NCI-H2227 treated with DMSO at 0.1 percent for 48 hours (cell line): ENCODE data around the gene FAM210A.
"Not testable (repeated sequence)": the region's sequence is repeated elsewhere in the genome, so short reads cannot be mapped to it uniquely, and the experiment has no call there.

Source experiments
- DNase-seq: peaks from one replicate; lab custom pipeline; 2025; lab: John Stamatoyannopoulos, UW

The FAM210A gene

DNA sequence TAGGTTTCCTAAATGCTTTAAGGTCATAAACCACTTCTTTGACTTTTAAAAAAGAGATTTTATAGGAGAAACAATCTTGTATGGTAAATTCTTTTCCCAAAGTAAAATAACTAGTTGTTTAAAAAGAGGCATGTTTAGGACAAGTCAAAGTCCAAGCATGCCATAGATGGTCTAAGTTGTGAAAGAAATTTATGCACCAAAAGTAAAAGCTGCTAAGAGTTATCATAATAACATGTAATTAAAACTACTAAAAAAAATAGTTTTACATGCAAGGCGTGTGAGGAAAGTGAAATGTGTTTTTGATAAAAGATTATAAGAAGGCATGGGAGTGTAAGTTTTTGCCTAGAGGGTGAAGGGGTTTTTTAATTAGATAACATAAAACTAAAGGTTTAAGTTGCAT lies 22.5 kb downstream of the FAM210A start:
- no peak for DNase-seq

DNA sequence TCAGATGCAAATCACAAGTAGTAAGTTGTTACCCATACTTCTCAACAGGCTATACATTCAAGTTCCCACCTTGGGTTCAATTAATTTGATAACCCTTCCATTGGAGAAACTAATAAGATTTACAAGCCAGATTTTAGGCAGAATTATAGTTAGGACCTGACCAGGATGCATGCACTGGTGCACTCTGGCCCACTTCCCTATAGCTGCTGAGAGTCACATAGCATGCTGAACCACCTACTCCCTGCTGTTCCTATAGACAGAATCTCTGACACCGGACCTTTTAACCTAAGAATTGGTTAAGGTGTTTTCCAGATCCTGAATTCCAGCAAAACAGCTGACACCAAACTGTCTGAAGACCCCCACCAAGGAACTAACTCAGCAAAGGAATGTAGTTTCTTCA lies 26.2 kb downstream of the FAM210A start:
- no peak for DNase-seq

DNA sequence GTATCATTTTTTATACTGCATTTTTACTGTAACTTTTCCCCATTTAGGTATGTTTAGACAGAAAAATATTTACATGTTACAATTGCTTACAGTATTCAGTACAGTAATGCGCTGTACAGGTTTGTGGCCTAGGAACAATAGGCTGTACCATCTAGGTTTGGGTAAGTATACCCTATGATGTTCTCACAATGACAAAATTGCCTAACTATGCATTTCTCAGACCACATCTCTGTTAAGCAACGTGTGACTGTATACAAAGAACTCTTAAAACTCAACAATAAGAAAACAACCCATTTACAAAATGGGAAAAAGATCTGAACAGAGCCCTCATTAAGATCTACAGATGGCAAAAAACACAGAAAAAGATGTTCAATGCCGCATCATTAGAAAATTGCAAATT lies 29.4 kb downstream of the FAM210A start:
- DNase-seq, result no peak

DNA sequence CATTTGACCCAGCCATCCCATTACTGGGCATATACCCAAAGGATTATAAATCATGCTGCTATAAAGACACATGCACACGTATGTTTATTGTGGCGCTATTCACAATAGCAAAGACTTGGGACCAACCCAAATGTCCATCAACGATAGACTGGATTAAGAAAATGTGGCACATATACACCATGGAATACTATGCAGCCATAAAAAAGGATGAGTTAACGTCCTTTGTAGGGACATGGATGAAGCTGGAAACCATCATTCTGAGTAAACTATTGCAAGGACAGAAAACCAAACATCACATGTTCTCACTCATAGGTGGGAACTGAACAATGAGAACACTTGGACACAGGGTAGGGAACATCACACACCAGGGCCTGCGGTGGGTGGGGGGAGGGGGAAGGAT lies 31.0 kb downstream of the FAM210A start:
- DNase-seq, result not testable (repeated sequence)

DNA sequence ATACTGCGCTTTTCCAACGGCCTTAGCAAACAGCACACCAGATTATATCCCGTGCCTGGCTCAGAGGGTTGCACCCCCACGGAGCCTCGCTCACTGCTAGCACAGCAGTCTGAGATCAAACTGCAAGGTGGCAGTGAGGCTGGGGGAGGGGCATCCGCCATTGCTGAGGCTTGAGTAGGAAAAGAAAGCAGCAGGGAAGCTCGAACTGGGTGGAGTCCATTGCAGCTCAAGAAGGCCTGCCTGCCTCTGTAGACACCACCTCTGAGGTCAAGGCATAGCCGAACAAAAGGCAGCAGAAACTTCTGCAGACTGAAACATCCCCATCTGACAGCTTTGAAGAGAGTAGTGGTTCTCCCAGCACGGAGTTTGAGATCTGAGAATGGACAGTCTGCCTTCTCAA lies 36.3 kb downstream of the FAM210A start:
- DNase-seq, result not testable (repeated sequence)

DNA sequence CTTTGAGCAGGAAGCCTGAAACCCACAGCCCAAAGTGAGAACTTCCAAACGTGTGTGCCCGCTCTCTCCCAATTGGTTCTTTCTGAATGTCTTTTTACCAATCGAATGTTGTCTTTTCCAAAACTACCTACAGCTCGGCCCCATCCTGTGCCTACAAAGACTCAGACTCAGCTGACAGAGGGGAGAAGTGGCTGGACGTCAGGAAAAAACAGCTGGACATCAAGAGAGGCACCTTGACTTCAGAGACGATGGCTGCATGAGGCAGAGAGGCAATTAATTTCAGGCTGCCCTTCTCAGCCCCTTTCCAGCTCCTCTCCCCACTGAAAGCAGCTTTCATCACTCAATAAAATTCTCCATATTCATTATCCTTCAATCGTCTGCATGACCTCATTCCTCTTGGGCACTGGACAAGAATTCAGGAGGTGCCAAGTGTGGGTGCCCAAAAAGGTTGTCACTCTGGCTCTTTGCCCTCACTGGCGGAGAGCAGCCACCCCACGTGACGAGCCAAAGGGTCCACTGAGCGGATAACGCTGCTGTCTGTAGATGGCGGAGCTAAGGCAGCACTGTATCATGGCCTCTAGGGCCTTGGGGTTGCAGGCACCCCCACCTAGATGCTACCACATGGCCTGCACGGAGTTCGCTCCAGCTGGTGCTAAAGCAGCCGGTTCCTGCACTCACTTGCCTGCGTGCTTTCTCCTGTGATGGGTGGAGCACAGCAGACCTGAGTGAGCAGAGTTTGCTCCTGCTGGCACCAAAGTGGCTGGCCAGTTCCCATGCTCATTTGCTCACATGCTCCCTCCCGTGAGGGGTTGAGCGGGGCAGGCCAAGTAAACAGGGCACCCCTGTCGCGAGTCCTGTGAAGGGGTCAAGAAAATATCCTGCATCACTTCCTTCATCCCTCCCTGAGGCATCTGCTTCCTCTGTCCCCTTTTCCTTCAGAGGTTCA lies 37.9 kb downstream of the FAM210A start:
- no peak for DNase-seq

DNA sequence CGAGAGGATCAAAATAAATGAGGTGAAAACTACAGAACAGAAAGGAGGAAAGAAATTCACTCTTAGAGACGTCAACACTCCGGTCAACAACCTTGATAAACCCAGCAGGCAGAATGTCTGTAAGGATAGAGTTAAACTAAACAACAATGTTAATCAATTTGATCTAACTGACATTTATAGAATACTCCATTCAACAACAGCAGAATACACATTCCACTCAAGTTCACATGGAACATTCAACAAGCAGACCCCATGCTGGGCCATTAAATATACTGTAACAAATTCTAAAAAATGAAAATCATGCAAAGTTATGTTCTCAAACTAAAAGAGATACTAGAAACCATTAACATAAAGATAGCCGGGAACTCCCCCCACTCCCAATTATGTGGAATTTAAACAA lies 41.8 kb downstream of the FAM210A start:
- no peak for DNase-seq

DNA sequence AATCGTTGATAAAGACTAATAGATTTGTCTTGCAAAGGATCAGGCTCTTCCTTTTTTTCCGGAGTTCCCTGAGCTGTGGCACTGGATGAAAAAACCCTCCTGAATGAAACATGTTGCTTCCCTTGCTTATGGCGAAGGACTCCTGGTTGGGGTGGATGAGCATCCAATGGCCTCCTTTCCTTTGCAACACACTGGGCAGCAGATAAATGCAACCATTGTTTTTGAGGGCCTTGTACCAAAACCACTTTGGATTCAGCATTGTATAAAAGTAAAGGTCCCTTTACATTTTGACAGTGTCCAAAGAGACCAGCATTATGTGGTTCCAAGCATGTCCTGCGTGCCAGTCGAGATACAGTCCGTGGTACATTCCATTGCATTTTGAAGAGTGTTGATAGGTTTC lies 44.7 kb downstream of the FAM210A start:
- no peak for DNase-seq

DNA sequence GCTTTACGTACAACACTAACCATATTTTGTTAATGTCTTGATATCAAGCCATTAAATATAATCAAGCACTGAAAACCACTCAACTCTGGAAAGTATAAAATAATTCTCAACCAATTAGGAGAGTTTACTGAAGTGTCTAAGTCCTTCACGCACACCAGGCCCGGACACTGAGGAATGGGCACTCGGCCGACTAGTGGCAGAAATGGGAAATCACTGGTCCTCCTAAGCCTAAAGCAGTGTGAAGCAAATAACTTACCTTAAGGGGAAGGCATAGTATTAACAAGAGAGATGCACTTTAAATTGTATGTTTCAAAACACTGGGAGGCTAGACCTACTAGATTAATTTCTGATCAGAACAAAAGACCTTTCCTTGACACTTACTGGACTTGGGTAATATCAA lies 45.7 kb downstream of the FAM210A start:
- no peak for DNase-seq

DNA sequence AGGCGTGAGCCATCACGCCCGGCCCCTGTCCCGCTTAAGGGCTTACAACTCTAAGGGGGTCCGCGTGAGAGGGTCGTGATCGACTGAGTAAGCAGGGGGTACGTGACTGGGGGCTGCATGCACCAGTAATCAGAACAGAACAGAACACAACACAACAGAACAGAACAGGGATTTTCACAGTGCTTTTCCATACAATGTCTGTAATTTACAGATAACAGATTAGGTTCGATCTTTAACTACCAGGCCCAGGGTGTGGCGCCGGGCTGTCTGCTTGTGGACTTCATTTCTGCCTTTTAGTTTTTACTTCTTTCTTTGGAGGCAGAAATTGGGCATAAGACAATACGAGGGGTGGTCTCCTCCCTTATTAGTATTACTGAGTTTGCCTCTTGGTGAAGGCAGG lies 49.0 kb downstream of the FAM210A start:
- not testable (repeated sequence) for DNase-seq

DNA sequence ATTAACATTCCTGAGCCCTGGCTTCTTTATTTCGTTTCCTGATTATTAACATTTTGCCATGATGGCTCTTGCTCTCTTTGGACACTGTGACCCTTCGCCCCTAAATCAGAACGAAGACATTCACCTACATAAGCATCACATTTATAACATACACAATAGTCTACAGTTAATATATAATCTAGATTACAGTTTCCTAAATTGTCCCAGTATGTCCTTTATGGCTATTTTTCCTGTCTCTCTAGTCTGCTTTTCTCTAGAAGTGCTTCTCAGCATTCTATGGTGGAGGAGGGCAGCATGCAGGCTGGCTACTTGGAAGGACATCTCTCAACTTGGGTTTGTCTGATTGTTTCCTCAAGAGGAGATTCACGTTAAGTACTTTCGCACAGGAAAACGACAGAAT lies 49.9 kb downstream of the FAM210A start:
- DNase-seq, result no peak

DNA sequence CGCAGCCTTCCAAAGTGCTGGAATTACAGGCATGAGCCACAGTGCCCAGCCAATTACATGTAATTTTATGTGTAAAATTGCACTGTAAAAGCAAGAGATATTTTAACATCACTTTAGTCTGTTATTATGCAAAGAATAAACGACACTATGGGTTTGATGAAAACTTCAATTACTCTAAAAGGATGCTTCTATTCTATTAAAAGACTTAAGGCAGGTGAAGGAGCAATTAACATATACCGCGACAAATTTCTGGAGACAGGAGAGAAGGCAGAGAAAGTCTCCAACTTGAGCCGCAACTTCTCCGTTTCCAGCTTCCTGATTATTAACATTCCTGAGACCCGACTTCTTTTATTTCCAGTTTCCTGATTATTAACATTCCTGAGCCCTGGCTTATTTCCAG lies 53.7 kb downstream of the FAM210A start:
- DNase-seq, result no peak

DNA sequence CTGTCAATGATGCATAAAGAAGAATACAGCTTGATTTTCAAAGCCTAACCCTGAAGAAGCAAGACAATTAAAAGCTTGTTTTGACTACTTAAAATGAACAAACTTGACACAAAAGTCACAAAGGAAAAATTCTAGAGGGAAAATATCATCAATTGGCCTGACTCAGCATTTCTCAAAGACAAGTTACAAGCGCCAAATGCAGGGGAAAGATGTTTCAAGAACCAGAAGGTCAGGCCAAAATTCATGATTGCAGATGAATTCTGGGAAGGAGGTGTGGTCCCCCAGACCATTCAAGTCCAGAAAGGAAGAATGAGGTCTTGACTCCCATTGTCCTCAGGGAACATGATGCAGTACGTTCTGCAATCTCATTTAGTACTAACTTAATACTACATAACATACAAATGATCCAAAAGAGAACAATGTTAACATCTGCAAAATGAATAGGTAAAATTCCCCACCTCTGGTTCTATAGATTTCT lies 64.5 kb downstream of the FAM210A start:
- no peak for DNase-seq

DNA sequence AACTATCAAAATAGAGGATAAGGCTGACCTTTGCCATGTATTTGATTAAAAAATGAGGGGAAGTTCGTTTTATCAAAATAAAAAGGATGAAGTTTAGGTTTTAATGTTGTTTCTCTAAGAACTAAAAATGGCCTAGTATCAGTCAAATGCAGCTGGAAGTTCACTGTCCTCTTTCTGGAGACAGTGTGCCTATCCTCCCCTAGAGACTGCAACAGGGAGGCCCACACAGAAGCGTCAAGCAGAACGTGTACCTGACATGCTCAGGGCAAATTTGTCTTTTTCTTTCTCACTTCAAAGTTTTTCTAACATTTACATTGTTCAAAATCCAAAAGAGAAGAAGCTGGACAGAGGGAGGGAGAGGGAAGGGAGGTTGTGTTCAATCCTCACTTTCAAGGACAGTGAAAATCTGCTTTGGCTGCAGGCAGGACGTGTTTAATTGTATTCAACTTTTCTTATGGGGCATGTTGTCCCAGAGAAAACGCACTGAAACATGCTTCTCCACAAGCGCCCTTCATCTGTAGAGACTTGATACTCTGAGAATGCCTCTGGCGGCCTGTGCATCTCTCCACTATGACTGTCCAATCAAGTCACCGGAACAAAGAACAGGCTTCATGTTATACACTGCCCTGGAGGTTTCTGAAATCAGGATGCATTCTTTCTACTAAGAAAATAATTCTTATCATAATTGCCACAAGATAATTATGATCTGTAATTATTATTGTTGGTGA lies 65.1 kb downstream of the FAM210A start:
- DNase-seq, result no peak

DNA sequence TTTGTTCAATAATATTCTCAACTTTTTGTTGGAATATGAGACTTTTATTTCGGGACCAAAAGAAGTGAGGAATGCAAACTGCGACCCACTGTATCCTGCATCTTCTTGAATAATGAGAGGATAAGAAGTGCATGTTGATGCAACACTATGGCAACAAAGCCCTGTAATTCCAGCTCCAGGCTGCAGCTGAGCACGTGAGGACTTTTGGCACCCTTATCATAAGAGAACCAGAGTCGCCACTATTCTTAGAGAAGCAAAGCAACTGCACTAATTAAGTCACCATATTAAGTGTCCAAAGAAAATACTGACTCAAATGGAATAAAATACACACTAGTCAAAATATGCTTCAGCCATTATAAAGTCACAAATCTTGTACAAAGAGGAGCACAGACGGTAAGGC lies 65.8 kb downstream of the FAM210A start:
- DNase-seq, result no peak

DNA sequence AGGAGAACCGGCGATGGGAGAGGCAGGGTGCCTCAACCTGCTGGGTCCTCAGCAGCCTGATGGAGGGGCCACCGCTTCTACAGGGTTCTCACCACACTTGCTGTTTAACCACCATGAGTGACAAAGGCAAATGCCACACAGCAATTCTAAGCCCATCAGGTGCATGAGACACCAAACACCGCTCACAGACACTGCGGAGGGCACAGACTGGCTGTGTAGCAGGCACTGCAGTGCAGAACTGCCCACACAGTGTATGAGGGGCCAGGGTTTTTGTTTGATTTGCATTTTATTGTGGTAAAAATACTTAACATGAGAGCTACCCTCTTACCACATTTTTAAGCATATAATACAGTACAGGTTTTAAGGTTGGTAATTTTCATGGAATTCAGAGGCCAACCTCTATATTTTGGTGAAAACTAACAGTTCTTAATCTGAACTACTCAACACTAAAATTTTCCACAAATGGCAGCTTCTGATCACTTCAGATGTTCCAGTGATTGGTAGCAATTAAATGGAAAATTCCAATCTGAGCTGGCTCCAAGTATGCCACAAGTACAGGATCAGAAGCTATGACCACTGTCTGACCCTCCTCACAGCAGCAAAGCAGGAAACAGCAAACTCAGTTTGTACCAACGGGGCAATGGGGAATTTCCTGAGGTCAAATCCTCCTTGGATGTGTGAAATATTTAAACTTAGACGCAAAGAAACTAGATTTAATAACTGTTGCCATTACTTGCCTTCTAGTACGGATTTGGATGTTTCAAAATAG lies 67.7 kb downstream of the FAM210A start:
- no peak for DNase-seq

DNA sequence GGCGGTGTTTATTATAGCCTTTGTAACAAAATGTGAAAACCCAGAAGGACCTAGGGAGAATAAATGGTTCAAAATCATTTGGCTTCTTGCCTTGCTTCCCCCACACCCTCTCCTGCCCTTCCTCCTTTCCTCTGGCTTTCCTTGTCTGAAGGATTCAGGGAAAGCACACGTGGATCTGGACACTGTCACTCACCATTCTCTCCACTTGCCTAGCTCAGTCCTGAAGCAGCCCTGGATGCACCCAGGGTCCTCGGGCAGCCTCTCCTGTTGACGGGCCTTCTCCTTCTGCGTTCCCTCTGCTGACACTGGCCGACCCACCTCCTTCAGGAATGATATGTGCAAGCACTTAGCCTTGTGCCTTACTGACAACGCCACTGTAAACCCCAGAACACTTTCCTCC lies 68.4 kb downstream of the FAM210A start:
- DNase-seq, result no peak

DNA sequence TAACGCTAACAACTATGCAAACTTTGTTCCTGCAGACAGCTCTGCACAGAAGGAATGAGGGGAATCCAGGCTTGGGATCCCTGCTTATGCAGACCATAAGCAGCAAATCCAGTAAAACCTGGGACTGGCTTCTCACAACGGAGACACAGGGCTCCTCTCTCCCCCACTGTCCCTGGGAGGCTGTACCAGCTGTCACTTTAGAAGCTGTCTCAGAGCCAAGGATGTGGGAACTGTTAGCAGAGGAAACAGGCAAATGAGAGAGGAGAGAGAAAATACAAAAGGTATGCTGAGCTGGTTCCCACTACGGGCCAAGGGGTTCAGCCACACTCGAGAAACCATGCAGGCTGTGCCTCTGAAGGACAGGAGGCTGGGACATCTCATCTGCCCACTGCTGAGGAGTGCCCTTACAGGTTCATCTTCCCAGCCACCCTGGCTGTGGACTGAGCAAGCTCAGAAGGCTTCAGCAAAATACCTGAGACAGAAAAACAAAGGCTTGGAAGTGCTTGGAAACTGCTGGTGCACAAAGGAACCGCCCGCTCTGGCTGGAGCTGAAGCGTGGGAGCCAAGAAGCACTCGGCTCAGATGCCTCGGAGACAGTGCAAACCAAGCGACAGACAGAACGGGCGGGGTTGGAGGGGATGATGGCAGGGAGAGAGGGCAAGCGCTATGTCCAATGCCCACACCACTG lies 72.5 kb downstream of the FAM210A start:
- DNase-seq, result no peak

DNA sequence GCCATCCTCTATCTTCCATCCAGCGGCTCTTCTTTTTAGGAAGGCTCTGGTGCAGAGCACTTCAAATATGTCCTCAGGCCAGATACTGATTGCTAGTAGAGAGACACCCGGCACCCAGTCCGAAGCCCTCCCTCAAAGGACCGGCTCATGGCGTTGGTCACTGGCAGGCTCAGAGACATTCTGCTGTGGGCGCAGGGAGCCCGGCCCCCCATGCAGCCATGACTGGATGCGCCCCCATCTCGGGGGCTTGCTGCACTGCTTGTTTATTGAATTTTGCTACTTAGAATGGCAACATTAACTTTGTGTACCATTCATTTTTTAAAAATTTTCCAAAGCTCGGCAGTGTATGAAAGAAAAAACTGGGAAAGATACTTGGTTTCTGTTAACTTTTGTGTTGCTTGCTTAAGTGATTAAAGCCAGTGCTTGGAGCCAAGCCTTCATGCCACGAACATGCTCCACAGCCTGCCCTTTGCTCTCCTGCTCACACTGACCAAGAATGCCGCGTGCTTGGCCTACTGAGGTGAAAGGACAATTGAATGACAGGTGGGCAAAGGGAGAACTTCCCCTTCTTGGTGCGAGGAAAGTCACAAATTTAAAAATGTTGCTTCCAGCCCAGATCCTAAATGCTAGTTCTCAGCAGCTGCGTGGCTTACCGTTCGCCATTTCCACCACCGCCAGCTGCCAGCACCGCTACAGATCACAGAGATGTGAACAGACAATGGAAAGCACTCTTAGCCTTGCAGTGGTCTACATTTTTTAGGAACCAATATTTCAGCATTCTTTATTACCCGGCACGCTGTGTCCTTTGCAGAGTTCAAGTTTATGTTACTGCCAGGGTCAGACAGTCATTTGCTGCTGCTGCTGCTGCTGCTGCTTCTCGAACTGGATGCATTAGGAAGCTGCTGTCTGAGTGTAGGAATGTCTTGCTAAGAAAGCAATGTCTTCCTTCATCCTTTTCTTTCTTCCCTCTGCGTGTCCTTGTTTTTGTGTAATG lies 76.7 kb downstream of the FAM210A start:
- no peak for DNase-seq

DNA sequence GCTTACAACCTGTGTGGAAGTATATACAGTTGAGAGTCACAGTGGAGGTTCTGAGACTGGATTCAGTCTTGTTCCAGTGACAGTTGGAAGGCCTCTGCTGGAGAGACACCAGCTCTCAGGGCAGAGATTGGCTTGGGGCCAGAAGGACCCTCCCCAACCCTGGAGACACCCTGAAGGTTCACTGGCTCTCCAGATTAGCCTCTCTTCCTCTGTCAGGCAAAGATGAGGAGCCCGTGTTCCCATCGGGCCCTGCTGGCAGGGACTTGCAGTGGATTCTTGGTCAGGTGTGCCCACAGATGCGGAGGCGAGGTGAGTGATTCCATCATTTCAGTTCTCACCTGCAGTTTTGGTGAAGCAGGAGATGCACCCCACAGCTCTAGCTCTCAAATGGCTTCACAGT lies 78.6 kb downstream of the FAM210A start:
- no peak for DNase-seq

DNA sequence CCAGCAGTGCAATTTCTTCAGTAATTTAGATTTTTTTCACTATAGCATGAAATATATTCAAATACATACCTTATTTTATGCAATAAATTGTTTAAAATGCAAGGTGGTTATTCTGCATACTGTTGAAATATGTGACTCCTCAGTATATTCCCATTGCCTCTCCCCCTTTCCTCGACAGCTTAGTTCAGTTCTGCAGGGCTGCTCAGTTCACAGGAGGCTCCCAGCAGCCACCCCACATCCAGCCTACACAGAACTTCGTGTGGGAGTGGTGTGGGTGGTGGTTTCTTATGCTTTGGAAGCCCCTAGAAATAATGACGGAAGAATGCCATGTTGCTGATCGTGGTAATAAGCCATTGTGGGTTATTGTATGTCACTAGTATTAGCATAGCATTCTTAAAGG lies 79.7 kb downstream of the FAM210A start:
- DNase-seq, result no peak
